ENCODE data around the gene ZNF518B.

ZNF518B gene

GRCh38 chr4:10457255-10457801, at the start of gene ZNF518B:
ZNF518B (minus strand) TSS chr4:10457426; CDS start chr4:10446328, 11,098 bp downstream.
- DNase-seq: peak; percentile 50

- DNase-seq: no peak
Measured at GRCh38 chr4:10506077-10506476, 48.9 kb upstream of the ZNF518B start.

- DNase-seq: no peak
Measured at GRCh38 chr4:10504570-10505179, 47.4 kb upstream of the ZNF518B start.

- no peak for DNase-seq
Measured at GRCh38 chr4:10502717-10503116, 45.5 kb upstream of the ZNF518B start.

- DNase-seq: no peak
Measured at GRCh38 chr4:10500776-10501175, 43.5 kb upstream of the ZNF518B start.

- DNase-seq: no peak
Measured at GRCh38 chr4:10496200-10496599, 39.0 kb upstream of the ZNF518B start.

GRCh38 chr4:10495651-10496050, 38.4 kb upstream of the ZNF518B start:
- DNase-seq: no peak

GRCh38 chr4:10492464-10492863, 35.2 kb upstream of the ZNF518B start:
- no peak for DNase-seq

GRCh38 chr4:10491401-10491800, 34.2 kb upstream of the ZNF518B start:
- DNase-seq: no peak

- DNase-seq: no peak
Measured at GRCh38 chr4:10490996-10491395, 33.8 kb upstream of the ZNF518B start.

GRCh38 chr4:10482913-10483312, 25.7 kb upstream of the ZNF518B start:
- no peak for DNase-seq

- DNase-seq: no peak
Measured at GRCh38 chr4:10480616-10481015, 23.4 kb upstream of the ZNF518B start.

- no peak for DNase-seq
Measured at GRCh38 chr4:10478621-10479020, 21.4 kb upstream of the ZNF518B start.

- DNase-seq: no peak
Measured at GRCh38 chr4:10470505-10470904, 13.3 kb upstream of the ZNF518B start.

GRCh38 chr4:10466161-10466560, 8.9 kb upstream of the ZNF518B start:
- DNase-seq: no peak

- no peak for DNase-seq
Measured at GRCh38 chr4:10462876-10463275, 5.7 kb upstream of the ZNF518B start.

GRCh38 chr4:10461850-10462400, 4.7 kb upstream of the ZNF518B start:
- no peak for DNase-seq

GRCh38 chr4:10461091-10461849, 4.0 kb upstream of the ZNF518B start:
- DNase-seq: no peak

- no peak for DNase-seq
Measured at GRCh38 chr4:10460313-10461047, 3.3 kb upstream of the ZNF518B start.

- DNase-seq: no peak
Measured at GRCh38 chr4:10459305-10459704, 2.1 kb upstream of the ZNF518B start.

GRCh38 chr4:10458177-10458576, 951 bp upstream of the ZNF518B start:
- no peak for DNase-seq

- no peak for DNase-seq
Measured at GRCh38 chr4:10456595-10457254, 501 bp downstream of the ZNF518B start.

- DNase-seq: no peak
Measured at GRCh38 chr4:10456260-10456594, 999 bp downstream of the ZNF518B start.

Data from T1000 (cell line).